Fibroblast of gingiva (primary cell): ENCODE measurements around the gene ARHGAP27.
"Not testable (repeated sequence)": the region's sequence is repeated elsewhere in the genome, so short reads cannot be mapped to it uniquely, and the experiment has no call there.

Experiments
- DNase-seq: peaks from one replicate; pipeline ENCODE4 v3.0.0-alpha.2; 2011; ENCODE audit warnings: low read depth

Gene ARHGAP27

DNA sequence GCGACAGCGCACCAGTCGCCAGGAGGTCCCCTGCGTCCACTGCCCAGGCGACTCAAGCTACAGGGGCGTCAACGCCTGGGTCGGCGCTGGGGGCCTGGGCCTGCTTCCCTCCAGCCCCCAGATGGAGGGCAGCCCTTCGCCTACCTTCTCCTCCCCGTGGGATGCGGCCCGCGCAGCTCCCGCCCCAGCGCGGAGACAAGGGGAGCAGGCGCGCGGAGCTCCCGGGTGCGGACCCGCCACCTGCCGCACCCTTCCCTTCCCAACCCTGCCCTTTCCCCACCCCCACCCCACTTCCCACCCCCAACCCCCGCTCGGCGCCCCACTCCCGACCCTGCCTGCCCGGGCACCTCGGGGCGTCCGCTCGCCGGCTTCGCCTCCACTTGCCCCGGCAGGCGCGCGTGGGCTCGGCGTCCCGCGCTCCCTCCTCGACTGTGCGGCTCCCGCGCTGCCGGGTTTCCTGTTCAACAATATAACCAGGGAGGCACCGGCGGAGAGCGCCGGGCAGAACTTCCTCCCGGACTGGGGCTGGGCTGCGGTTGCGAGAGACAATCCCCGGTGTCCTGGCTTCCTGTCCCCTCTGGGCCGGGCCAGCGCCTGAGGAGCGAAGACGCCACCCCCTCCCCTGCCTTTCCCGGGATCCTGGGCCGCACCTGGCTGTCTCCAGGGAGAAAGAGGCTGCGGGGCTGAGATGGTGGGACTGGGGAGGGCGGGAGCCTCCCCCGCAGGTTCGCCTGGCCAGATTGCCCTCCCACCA, at the start of gene ARHGAP27:
Gene ARHGAP27 (minus strand): TSS at position 466 of the 754 bp plus-strand sequence. CDS start 2,591 bp downstream, outside the sequence.
- DNase-seq = no peak

GRCh38 chr17:45482317-45482716, 49.6 kb upstream of the ARHGAP27 start:
- DNase-seq = not testable (repeated sequence)

- DNase-seq = not testable (repeated sequence)
Observed at GRCh38 chr17:45475436-45475835, 42.8 kb upstream of the ARHGAP27 start.

- DNase-seq = not testable (repeated sequence)
Observed at GRCh38 chr17:45472249-45472648, 39.6 kb upstream of the ARHGAP27 start.

DNA sequence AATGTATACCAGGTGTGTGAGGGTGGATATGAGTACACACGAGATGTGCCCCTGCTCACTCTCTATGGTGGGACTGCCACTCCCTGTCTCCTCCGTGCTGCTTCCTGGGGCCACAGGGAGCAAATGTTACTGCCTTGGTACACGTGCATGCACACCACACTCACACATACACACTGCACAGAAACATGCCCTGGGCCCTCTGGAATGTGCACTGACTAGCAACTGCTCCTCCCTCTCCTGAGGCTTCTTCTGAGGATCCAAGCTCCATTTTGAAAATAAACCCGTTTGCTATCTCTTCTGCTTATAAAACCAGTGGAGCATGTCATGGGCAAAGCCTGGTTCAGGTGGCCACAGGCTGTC, 36.5 kb upstream of the ARHGAP27 start:
- not testable (repeated sequence) for DNase-seq

- not testable (repeated sequence) for DNase-seq
Observed at GRCh38 chr17:45468293-45469203, 35.9 kb upstream of the ARHGAP27 start.

GRCh38 chr17:45461524-45462327, 29.1 kb upstream of the ARHGAP27 start:
- DNase-seq = peak; percentile 53

GRCh38 chr17:45460422-45460821, 27.8 kb upstream of the ARHGAP27 start:
- not testable (repeated sequence) for DNase-seq

- DNase-seq = not testable (repeated sequence)
Observed at GRCh38 chr17:45454341-45454740, 21.7 kb upstream of the ARHGAP27 start.

DNA sequence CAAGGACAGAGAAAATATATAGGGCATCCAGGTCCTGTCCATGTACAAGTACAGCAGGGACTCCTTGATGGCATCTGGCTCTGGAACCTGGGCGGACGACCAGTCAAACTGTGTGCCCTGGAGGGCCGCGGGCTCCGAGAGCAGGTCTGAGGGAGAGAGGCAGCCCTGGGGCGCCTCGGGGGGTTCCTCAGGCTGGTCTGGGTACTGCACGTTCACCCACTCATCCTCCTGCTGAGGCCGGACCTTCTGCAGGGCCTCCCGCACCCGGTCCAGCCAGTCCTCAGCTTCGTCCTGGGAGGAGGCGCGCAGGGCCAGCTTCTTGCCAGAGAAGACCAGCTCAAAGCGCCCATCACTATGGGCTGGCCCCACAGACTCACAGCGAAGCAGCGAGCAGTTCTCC, 21.1 kb upstream of the ARHGAP27 start:
- not testable (repeated sequence) for DNase-seq

DNA sequence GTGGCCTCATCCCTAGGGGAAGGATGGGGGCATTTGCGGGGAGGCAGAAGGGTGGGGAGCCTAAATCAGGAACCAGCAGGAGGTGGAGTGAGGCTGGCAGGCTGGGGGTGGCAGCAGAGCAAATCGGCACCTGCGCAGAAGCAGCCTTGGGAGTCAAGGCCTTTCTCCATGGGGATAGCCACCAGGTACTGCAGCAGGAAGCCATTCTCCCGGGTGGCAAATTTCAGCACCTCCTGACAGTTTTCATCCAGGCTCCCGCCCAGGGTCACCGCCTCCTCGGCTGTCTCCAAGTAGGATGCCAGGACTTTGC, 20.5 kb upstream of the ARHGAP27 start:
- not testable (repeated sequence) for DNase-seq

- DNase-seq = not testable (repeated sequence)
Observed at GRCh38 chr17:45452329-45453224, 19.9 kb upstream of the ARHGAP27 start.

- DNase-seq = not testable (repeated sequence)
Observed at GRCh38 chr17:45451660-45452059, 19.0 kb upstream of the ARHGAP27 start.

DNA sequence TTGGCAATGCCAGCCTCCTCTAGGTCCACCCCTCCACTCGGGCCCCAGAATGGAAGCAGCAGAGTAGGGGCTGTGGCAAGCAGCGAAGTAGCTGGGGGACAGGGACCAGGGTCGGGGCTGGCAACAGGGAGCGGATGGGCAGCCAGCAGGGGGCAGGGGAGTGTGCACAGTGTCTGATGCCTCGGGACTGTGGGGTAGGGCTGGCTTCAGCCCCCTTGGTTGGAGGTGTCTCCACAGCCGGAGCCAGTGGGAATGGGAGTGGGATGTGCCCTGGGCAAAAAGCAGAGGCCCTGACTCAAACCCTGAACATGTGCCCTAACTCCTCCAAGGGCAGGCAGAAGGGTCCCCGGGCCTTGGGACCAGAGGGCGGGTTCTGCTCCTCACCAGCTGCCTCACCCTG, 18.5 kb upstream of the ARHGAP27 start:
- no peak for DNase-seq

- DNase-seq = not testable (repeated sequence)
Observed at GRCh38 chr17:45449708-45450329, 17.1 kb upstream of the ARHGAP27 start.

- not testable (repeated sequence) for DNase-seq
Observed at GRCh38 chr17:45449260-45449659, 16.6 kb upstream of the ARHGAP27 start.

DNA sequence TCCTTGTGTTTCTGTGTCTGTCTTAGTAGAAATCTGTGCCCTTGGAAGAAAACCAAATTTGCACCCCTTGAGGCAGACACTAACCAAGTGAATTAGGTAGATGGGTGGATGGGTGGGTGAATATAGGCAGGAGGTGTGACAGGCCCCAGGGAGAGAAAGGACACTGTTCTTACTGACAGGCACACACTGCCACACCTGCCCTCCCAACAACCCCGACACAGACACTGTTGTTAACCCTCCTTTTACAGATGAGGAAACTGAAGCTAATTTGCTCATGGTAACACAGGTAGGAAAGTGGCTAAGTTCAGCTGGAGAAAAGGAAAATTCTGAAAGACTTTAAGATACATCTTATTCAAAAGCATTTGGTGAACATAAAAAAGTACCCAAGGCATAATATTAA, 15.8 kb upstream of the ARHGAP27 start:
- DNase-seq = not testable (repeated sequence)

DNA sequence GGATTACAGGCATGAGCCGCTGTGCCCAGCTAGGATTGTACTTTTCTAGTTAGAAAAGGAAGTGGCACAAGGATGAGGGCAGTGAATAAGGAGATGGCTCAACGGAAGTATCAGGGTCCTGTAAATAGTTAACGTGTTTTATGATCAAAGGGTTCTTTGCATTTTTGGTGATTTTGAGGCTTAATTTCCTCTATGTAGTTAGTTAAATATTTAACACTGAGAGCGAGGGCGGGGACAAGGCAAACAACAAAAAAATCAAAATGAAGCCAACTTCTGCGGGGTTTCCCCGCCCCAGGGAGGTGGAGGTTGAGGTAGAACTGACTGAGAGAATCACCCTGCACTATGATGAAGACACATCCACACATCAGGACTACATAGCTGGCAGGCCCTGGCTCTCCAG, 15.4 kb upstream of the ARHGAP27 start:
- not testable (repeated sequence) for DNase-seq

GRCh38 chr17:45447650-45448049, 15.0 kb upstream of the ARHGAP27 start:
- not testable (repeated sequence) for DNase-seq

DNA sequence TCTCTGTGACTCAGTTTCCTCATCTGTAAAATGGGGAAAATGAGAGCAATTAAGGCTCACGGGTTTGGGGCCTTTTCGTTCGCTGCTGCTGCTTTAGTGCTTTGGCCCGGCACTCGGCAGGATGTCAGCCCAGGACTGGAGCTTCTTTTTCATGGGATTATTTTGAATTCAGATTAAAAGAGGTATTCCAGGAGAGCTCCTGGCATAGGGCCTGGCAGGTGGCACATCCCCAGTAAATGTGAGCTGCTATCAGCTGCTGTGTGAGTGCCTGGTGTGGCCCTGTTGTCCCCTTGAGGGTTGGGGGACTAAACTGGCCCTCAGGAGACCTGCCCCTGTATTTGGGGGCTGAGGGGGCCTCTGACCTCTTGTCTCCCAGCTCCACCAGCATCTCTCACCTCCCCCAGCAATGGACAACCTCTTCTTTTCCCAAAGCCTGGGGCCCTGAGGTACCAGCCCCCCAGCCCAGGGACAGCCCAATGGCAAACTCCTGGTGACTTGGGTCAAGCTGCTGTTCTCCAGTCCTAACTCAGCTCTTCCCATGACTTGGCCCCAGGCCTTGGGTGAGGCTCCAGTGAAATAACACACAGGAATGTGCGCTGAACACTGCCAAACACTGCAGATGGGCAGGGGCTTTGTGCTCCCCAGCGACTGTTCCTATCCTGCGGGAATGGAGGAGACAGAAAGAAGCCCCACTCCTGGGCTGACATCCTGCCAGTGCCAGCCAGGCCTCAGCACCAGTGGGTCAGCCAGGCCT, 14.4 kb upstream of the ARHGAP27 start:
- peak; percentile 32 for DNase-seq
